Kidney (tissue), 14 donors: ENCODE measurements around the gene CPEB4. TPM values are rescaled to one million over a fixed set of nuclear protein-coding genes. Genes with fewer than 3 reads are reported as not detected.

Source experiments
- DNase-seq, 5 donors: peaks; one replicate each; pipeline ENCODE4 v3.0.0-alpha.2; 2013 to 2020
- FAIRE-seq: peaks from 2 replicates; lab custom pipeline; 2012; peaks lifted over from hg19 to GRCh38; lab: Jason Lieb, UNC
- H3K27ac ChIP-seq, 2 donors: one replicate each; pipeline ENCODE4 v1.7.0; 2013; ENCODE audit warnings: low read depth in 2 of 2, low read length in 2 of 2, inconsistent platforms in 1 of 2
- H3K27me3 ChIP-seq: one replicate; pipeline ENCODE4 v1.7.1; 2013; ENCODE audit warnings: low read length, inconsistent platforms; ENCODE audit not compliant: control insufficient read depth, insufficient read depth
- H3K36me3 ChIP-seq, 3 donors: one replicate each; pipeline versions ENCODE4 v1.7.0 to v1.7.1; 2013; ENCODE audit warnings: low read length in 3 of 3, control low read depth in 1 of 3, inconsistent platforms in 1 of 3; ENCODE audit not compliant: insufficient read depth in 3 of 3, control insufficient read depth in 2 of 3
- H3K4me1 ChIP-seq, 3 donors: one replicate each; pipeline versions ENCODE4 v1.7.0 to v1.7.1; 2013; ENCODE audit warnings: low read length in 3 of 3, inconsistent platforms in 1 of 3, low read depth in 1 of 3; ENCODE audit not compliant: control insufficient read depth in 2 of 3, insufficient read depth in 2 of 3
- H3K4me3 ChIP-seq, 3 donors: one replicate each; pipeline versions ENCODE4 v1.7.0 to v1.8.1; 2013; ENCODE audit warnings: low read length in 3 of 3, control low read depth in 1 of 3, inconsistent platforms in 1 of 3
- H3K9ac ChIP-seq, 3 donors: one replicate each; pipeline versions ENCODE4 v1.7.0 to v1.7.1; 2013; ENCODE audit warnings: low read length in 3 of 3, control low read depth in 1 of 3, inconsistent platforms in 1 of 3
- H3K9me3 ChIP-seq, 3 donors: one replicate each; pipeline versions ENCODE4 v1.7.0 to v1.7.1; 2013; ENCODE audit warnings: low read length in 3 of 3, control low read depth in 1 of 3, inconsistent platforms in 1 of 3; ENCODE audit not compliant: control insufficient read depth in 2 of 3, insufficient read depth in 1 of 3
- CTCF ChIP-seq: IDR thresholded peaks from 3 replicates; pipeline ENCODE4 v1.5.1; 2012; ENCODE audit warnings: mild to moderate bottlenecking, moderate library complexity, borderline replicate concordance; ENCODE audit not compliant: insufficient read depth; ENCODE audit errors: extremely low read depth
- intact Hi-C: fragments of 100-400 bp; cut with DNase I; formaldehyde crosslinking; loops from one replicate; pipeline ENCODE4 v1.11.1; 2022
- polyA plus RNA-seq: library from polyadenylated mRNA; stranded (reverse); fragments of 350-450 nt; fragmentation: Illumina TruSeq; extraction: RNeasy Lipid Tissue Mini Kit (QIAGEN cat#74804); gene quantifications from one replicate; pipeline ENCODE4 v1.2.3, GENCODE V29; 2014; ENCODE audit warnings: low read depth, low replicate concordance; ENCODE audit not compliant: insufficient read depth
- total RNA-seq: library from RNA; stranded (reverse); fragmentation: NEBNext Ultra II Directional; extraction: Animal tissue kit (Norgen Biotek cat#: 25700); gene quantifications from one replicate; pipeline ENCODE4 v1.2.1, GENCODE V29; 2021
- donor health status: control.
- donor health status: control.
- donor health status: control.
- donor health status: control.
- donor health status: control.
- donor health status: DM: yes; HTN: yes; CAD: no.
- donor health status: Normal renal cell carcinoma (clear cell type).

CPEB4 gene
- total and polyA plus RNA-seq, 2 donors from 2014 or later = 9.5 to 73.0 TPM

GRCh38 chr5:173893192-173893561 is 5.0 kb downstream of the CPEB4 start:
- Histone ChIP-seq H3K9me3 (no peaks in the 10 kb centered on the region), H3K4me3 (peak overlapping the region in 2 of 3 donors; percentile 87 to 93), H3K27me3 (no peaks in the 10 kb centered on the region), H3K4me1 (peaks cover 0 to under 1% (median 0%) of the 10 kb centered on the region in 3 donors), H3K27ac (peak overlapping the region; percentile 79 to 89), H3K36me3 (peaks cover 0 to 25% (median 0%) of the 10 kb centered on the region in 3 donors), H3K9ac (peak overlapping the region in 1 of 3 donors; percentile 99)
- intact Hi-C loops = no loop called here
- DNase-seq (no peak), FAIRE-seq (no peak)
- no peak for TF ChIP-seq CTCF

GRCh38 chr5:173895401-173896165 is 7.4 kb downstream of the CPEB4 start:
- Histone ChIP-seq H3K4me1 (peaks cover 0 to 14% (median 3%) of the 10 kb centered on the region in 3 donors), H3K4me3 (peak overlapping the region in 2 of 3 donors; percentile 60 to 93), H3K27ac (peak overlapping the region; percentile 71 to 77), H3K36me3 (peaks cover 0 to 18% (median 0%) of the 10 kb centered on the region in 3 donors), H3K9me3 (no peaks in the 10 kb centered on the region), H3K9ac (peak overlapping the region in 2 of 3 donors; percentile 44 to 84), H3K27me3 (no peaks in the 10 kb centered on the region)
- TF ChIP-seq CTCF = no peak
- intact Hi-C loops = no loop called here
- DNase-seq (no peak), FAIRE-seq (no peak)

GRCh38 chr5:173896631-173897030 is 8.5 kb downstream of the CPEB4 start:
- TF ChIP-seq CTCF = no peak
- peaks cover 0 to 22% (median 5%) of the 10 kb centered on the region in 3 donors for H3K4me1 ChIP-seq
- intact Hi-C loops = no loop called here
- no peak for DNase-seq
- peaks cover 0 to 23% (median 0%) of the 10 kb centered on the region in 3 donors for H3K36me3 ChIP-seq
- H3K9me3 ChIP-seq = no peaks in the 10 kb centered on the region
- FAIRE-seq = no peak
- no peak overlapping the region for H3K9ac ChIP-seq
- H3K27me3 ChIP-seq = no peaks in the 10 kb centered on the region
- peak overlapping the region in 1 of 2 donors; percentile 66 for H3K27ac ChIP-seq
- H3K4me3 ChIP-seq = peak overlapping the region in 2 of 3 donors; percentile 12 to 93
